CD14-positive monocyte (primary cell): ENCODE data around the gene KRTAP5-7. TPM values are rescaled to one million over a fixed set of nuclear protein-coding genes. Genes with fewer than 3 reads are reported as not detected.
A peak's percentile ranks its signal among the peaks of the same experiment; 100 is the strongest.

Experiments
- DNase-seq, 3 donors: peaks; one replicate each; pipeline ENCODE4 v3.0.0-alpha.2; 2011 to 2022
- H2AFZ ChIP-seq: 2 replicates; pipeline ENCODE4 v1.6.0; 2012; ENCODE audit warnings: mild to moderate bottlenecking, low read depth, low read length, inconsistent platforms; ENCODE audit not compliant: insufficient read depth, poor library complexity, severe bottlenecking
- H3K27ac ChIP-seq, 2 donors: 1 replicate in 1 of 2; 2 replicates in 1 of 2; pipeline ENCODE4 v1.5.1; 2012 to 2013; ENCODE audit warnings: low read length in 2 of 2, control low read depth in 1 of 2, inconsistent platforms in 1 of 2, low read depth in 1 of 2, mild to moderate bottlenecking in 1 of 2
- H3K27me3 ChIP-seq, 2 donors: one replicate each; pipeline versions ENCODE4 v1.6.0 to v1.6.1; 2011 to 2013; ENCODE audit warnings: low read length in 2 of 2; ENCODE audit not compliant: control insufficient read depth in 2 of 2, insufficient read depth in 2 of 2
- H3K36me3 ChIP-seq, 2 donors: replicated peaks in 1 of 2; 1 replicate in 1 of 2; 2 replicates in 1 of 2; pipeline versions ENCODE4 v1.5.1 to v1.6.1; 2012 to 2013; ENCODE audit warnings: low read length in 2 of 2, control low read depth in 1 of 2, inconsistent platforms in 1 of 2, mild to moderate bottlenecking in 1 of 2; ENCODE audit not compliant: insufficient read depth in 2 of 2, control insufficient read depth in 1 of 2
- H3K4me1 ChIP-seq, 2 donors: 1 replicate in 1 of 2; 2 replicates in 1 of 2; pipeline versions ENCODE4 v1.5.1 to v1.6.1; 2012 to 2013; ENCODE audit warnings: low read length in 2 of 2, control low read depth in 1 of 2, inconsistent platforms in 1 of 2, mild to moderate bottlenecking in 1 of 2, moderate library complexity in 1 of 2; ENCODE audit not compliant: insufficient read depth in 2 of 2, control insufficient read depth in 1 of 2
- H3K4me2 ChIP-seq: replicated peaks from 2 replicates; pipeline ENCODE3; 2012; ENCODE audit warnings: low read length, moderate library complexity, mild to moderate bottlenecking; ENCODE audit not compliant: poor library complexity, severe bottlenecking; ENCODE audit errors: extremely low read depth
- H3K4me3 ChIP-seq, 3 experiments: fragments of 200-600 bp in 1 of 3; sonication (generic) in 1 of 3; replicated peaks in 1 of 3; 1 replicate in 2 of 3; 2 replicates in 1 of 3; pipeline ENCODE4 v1.5.1; 2011 to 2013; ENCODE audit warnings: low read length in 3 of 3, mild to moderate bottlenecking in 3 of 3, control low read depth in 2 of 3, low read depth in 2 of 3, inconsistent platforms in 1 of 3, moderate library complexity in 1 of 3
- H3K79me2 ChIP-seq: 2 replicates; pipeline ENCODE4 v1.6.0; 2012; ENCODE audit warnings: mild to moderate bottlenecking, control low read depth, inconsistent platforms, low read length, moderate library complexity; ENCODE audit not compliant: insufficient read depth
- H3K9ac ChIP-seq: 2 replicates; pipeline ENCODE4 v1.6.0; 2017; ENCODE audit warnings: low read length, mild to moderate bottlenecking; ENCODE audit not compliant: insufficient read depth, poor library complexity, severe bottlenecking
- H3K9me3 ChIP-seq, 2 donors: replicated peaks in 1 of 2; 1 replicate in 1 of 2; 2 replicates in 1 of 2; pipeline versions ENCODE4 v1.5.1 to v1.6.1; 2012 to 2013; ENCODE audit warnings: low read length in 2 of 2, control low read depth in 1 of 2; ENCODE audit not compliant: control insufficient read depth in 1 of 2, insufficient read depth in 1 of 2
- H4K20me1 ChIP-seq: 2 replicates; pipeline ENCODE4 v1.6.0; 2012; ENCODE audit warnings: mild to moderate bottlenecking, low read length, control low read depth, moderate library complexity; ENCODE audit not compliant: insufficient read depth
- H3K27ac Mint-ChIP-seq, 7 donors: one replicate each; pipeline ENCODE4 v1.8.0; 2020; ENCODE audit warnings: mild to moderate bottlenecking in 7 of 7, mixed read lengths in 7 of 7, moderate library complexity in 6 of 7, inconsistent platforms in 2 of 7
- H3K27me3 Mint-ChIP-seq, 3 donors: one replicate each; pipeline ENCODE4 v1.8.0; 2021 to 2022; ENCODE audit warnings: low read depth in 3 of 3, mild to moderate bottlenecking in 3 of 3, mixed read lengths in 3 of 3, moderate library complexity in 3 of 3, inconsistent platforms in 1 of 3
- H3K36me3 Mint-ChIP-seq, 2 donors: one replicate each; pipeline ENCODE4 v1.8.0; 2020; ENCODE audit warnings: mixed read lengths in 2 of 2, inconsistent platforms in 1 of 2, mild to moderate bottlenecking in 1 of 2
- H3K4me1 Mint-ChIP-seq: one replicate; pipeline ENCODE4 v1.8.0; 2020; ENCODE audit warnings: mild to moderate bottlenecking, mixed read lengths
- H3K4me3 Mint-ChIP-seq, 2 donors: one replicate each; pipeline ENCODE4 v1.8.0; 2020; ENCODE audit warnings: mild to moderate bottlenecking in 2 of 2, mixed read lengths in 2 of 2, moderate library complexity in 1 of 2
- H3K9me3 Mint-ChIP-seq, 7 donors: one replicate each; pipeline ENCODE4 v1.8.0; 2020 to 2022; ENCODE audit warnings: mixed read lengths in 7 of 7, mild to moderate bottlenecking in 6 of 7, moderate library complexity in 6 of 7, inconsistent platforms in 2 of 7
- CTCF ChIP-seq: fragments of 200-600 bp; IDR thresholded peaks from one replicate; pipeline ENCODE4 v1.8.0; 2022; ENCODE audit warnings: antibody characterized with exemption, mild to moderate bottlenecking
- WGBS: methylation state at CpG from one replicate; pipeline ENCODE4 v1.1.5; 2013; ENCODE audit warnings: missing lambda C conversion rate; ENCODE audit not compliant: insufficient coverage; 5-methylcytosine and 5-hydroxymethylcytosine counted together
- intact Hi-C, 2 donors: fragments of 100-400 bp; cut with micrococcal nuclease; formaldehyde crosslinking; loops; one replicate each; pipeline versions ENCODE4 v1.15.0 to v1.15.1; 2023
- polyA plus RNA-seq, 3 donors: library from polyadenylated mRNA; depleted of rRNA in 1 of 3; unstranded in 2 of 3; stranded (reverse) in 1 of 3; fragments of 300-500 nt in 2 of 3; fragments of >200 nt in 1 of 3; fragmentation: Illumina TruSeq in 2 of 3; gene quantifications; 1 replicate in 2 of 3; 2 replicates in 1 of 3; pipeline ENCODE4 v1.2.3, GENCODE V29; 2012 to 2021

The KRTAP5-7 gene
- polyA plus RNA-seq, 3 donors = 0.05 TPM; not detected in 2

GRCh38 chr11:71485063-71485399 is 42.0 kb upstream of the KRTAP5-7 start:
- no peaks in the 10 kb centered on the region for H3K9me3 Mint-ChIP-seq
- H3K79me2 ChIP-seq = no peaks in the 10 kb centered on the region
- peaks cover 91 to 97% of the 10 kb centered on the region in 2 donors for H3K36me3 Mint-ChIP-seq
- intact Hi-C loops = no loop called here
- H3K4me1 Mint-ChIP-seq = no peaks in the 10 kb centered on the region
- no peak overlapping the region for H3K9ac ChIP-seq
- no peaks in the 10 kb centered on the region for H3K9me3 ChIP-seq
- peak overlapping the region in 1 of 7 donors; percentile 12 for H3K27ac Mint-ChIP-seq
- no peak for DNase-seq
- no peak overlapping the region for H3K27ac ChIP-seq
- 100% methylated on average over 6 of the region's 6 CpGs for WGBS
- peaks cover 0 to under 1% (median 0%) of the 10 kb centered on the region in 3 donors for H3K27me3 Mint-ChIP-seq
- H3K4me2 ChIP-seq = no peak overlapping the region
- no peaks in the 10 kb centered on the region for H4K20me1 ChIP-seq
- no peak for TF ChIP-seq CTCF
- H3K4me3 ChIP-seq = no peak overlapping the region
- H3K4me1 ChIP-seq = no peaks in the 10 kb centered on the region
- H3K27me3 ChIP-seq = no peaks in the 10 kb centered on the region
- no peak overlapping the region for H3K4me3 Mint-ChIP-seq
- H2AFZ ChIP-seq = no peak overlapping the region
- peaks cover 91 to 98% of the 10 kb centered on the region in 2 donors for H3K36me3 ChIP-seq

GRCh38 chr11:71485466-71485865 is 41.6 kb upstream of the KRTAP5-7 start:
- Mint-ChIP-seq H3K27ac (peak overlapping the region in 1 of 7 donors; percentile 12), H3K27me3 (peaks cover 0 to 1% (median 0%) of the 10 kb centered on the region in 3 donors), H3K9me3 (no peaks in the 10 kb centered on the region), H3K36me3 (peaks cover 91 to 97% of the 10 kb centered on the region in 2 donors), H3K4me1 (no peaks in the 10 kb centered on the region), H3K4me3 (no peak overlapping the region)
- Histone ChIP-seq H3K27me3 (no peaks in the 10 kb centered on the region), H3K4me2 (no peak overlapping the region), H3K27ac (no peak overlapping the region), H2AFZ (no peak overlapping the region), H3K4me3 (no peak overlapping the region), H3K4me1 (no peaks in the 10 kb centered on the region), H4K20me1 (no peaks in the 10 kb centered on the region), H3K9me3 (no peaks in the 10 kb centered on the region), H3K79me2 (no peaks in the 10 kb centered on the region), H3K36me3 (peaks cover 91 to 98% of the 10 kb centered on the region in 2 donors), H3K9ac (no peak overlapping the region)
- intact Hi-C loops = no loop called here
- 98% methylated on average over 18 of the region's 18 CpGs for WGBS
- no peak for DNase-seq
- no peak for TF ChIP-seq CTCF
